ENCODE data around the gene TASP1.

TASP1 gene

GRCh38 chr20:13580707-13581106, 58.0 kb downstream of the TASP1 start:
- H3K4me1 ChIP-seq (ENCODE audit: control insufficient read depth in 1 of 2, insufficient read depth in 2 of 2, low read length in 2 of 2): no peaks in the 10 kb centered on the region
- no peaks in the 10 kb centered on the region for H3K27me3 ChIP-seq (ENCODE audit: control insufficient read depth in 1 of 2, insufficient read depth in 2 of 2, low read length in 2 of 2)
- no peak overlapping the region for H3K4me3 ChIP-seq (ENCODE audit: low read depth in 1 of 2, low read length in 2 of 2)
- no peaks in the 10 kb centered on the region for H3K9me3 ChIP-seq (ENCODE audit: control insufficient read depth in 1 of 2, low read length in 2 of 2)
- H3K36me3 ChIP-seq (ENCODE audit: control insufficient read depth in 1 of 2, insufficient read depth in 2 of 2, low read length in 2 of 2): peaks cover 4 to 11% of the 10 kb centered on the region in 2 donors
- H3K27ac ChIP-seq (ENCODE audit: low read depth, low read length): no peak overlapping the region
- H3K9ac ChIP-seq (ENCODE audit: low read depth in 1 of 2, low read length in 2 of 2): no peak overlapping the region

GRCh38 chr20:13574071-13574470, 64.7 kb downstream of the TASP1 start:
- Histone ChIP-seq H3K36me3 (ENCODE audit: control insufficient read depth in 1 of 2, insufficient read depth in 2 of 2, low read length in 2 of 2) (peaks cover 0 to 4% of the 10 kb centered on the region in 2 donors), H3K9ac (ENCODE audit: low read depth in 1 of 2, low read length in 2 of 2) (no peak overlapping the region), H3K27ac (ENCODE audit: low read depth, low read length) (no peak overlapping the region)

DNA sequence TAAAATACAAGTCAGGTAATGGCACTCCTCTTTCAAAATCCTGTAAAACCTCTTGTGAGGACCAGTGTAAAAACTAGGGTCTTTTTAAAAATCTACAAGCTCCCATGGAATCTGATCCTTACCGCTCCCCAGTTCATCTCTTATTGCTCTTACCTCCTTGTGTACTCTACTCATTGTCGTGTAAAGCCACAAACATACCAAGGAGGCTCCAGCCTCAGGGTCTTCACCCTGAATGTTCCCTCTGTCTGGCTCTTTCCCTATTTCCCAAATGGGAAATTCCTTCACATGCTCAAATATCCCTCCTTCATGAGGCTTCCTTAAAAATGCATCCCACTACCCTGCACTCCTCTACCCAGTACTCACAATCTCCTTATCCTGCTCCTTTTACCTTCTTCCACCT, 67.1 kb downstream of the TASP1 start:
- Histone ChIP-seq H3K27me3 (ENCODE audit: control insufficient read depth in 1 of 2, insufficient read depth in 2 of 2, low read length in 2 of 2) (no peaks in the 10 kb centered on the region), H3K4me1 (ENCODE audit: control insufficient read depth in 1 of 2, insufficient read depth in 2 of 2, low read length in 2 of 2) (no peaks in the 10 kb centered on the region), H3K27ac (ENCODE audit: low read depth, low read length) (no peak overlapping the region), H3K36me3 (ENCODE audit: control insufficient read depth in 1 of 2, insufficient read depth in 2 of 2, low read length in 2 of 2) (peaks cover 0 to 6% of the 10 kb centered on the region in 2 donors), H3K9ac (ENCODE audit: low read depth in 1 of 2, low read length in 2 of 2) (no peak overlapping the region), H3K9me3 (ENCODE audit: control insufficient read depth in 1 of 2, low read length in 2 of 2) (no peaks in the 10 kb centered on the region), H3K4me3 (ENCODE audit: low read depth in 1 of 2, low read length in 2 of 2) (no peak overlapping the region)

More at GRCh38 chr20:13574071-13574470, 64.7 kb downstream of the TASP1 start:
- Histone ChIP-seq H3K9me3 (ENCODE audit: control insufficient read depth in 1 of 2, low read length in 2 of 2) (no peaks in the 10 kb centered on the region), H3K27me3 (ENCODE audit: control insufficient read depth in 1 of 2, insufficient read depth in 2 of 2, low read length in 2 of 2) (no peaks in the 10 kb centered on the region), H3K4me3 (ENCODE audit: low read depth in 1 of 2, low read length in 2 of 2) (no peak overlapping the region), H3K4me1 (ENCODE audit: control insufficient read depth in 1 of 2, insufficient read depth in 2 of 2, low read length in 2 of 2) (no peaks in the 10 kb centered on the region)

GRCh38 chr20:13567663-13568062, 71.1 kb downstream of the TASP1 start:
- H3K27ac ChIP-seq (ENCODE audit: low read depth, low read length): no peak overlapping the region
- no peaks in the 10 kb centered on the region for H3K4me1 ChIP-seq (ENCODE audit: control insufficient read depth in 1 of 2, insufficient read depth in 2 of 2, low read length in 2 of 2)
- H3K9me3 ChIP-seq (ENCODE audit: control insufficient read depth in 1 of 2, low read length in 2 of 2): no peaks in the 10 kb centered on the region
- no peak overlapping the region for H3K4me3 ChIP-seq (ENCODE audit: low read depth in 1 of 2, low read length in 2 of 2)
- H3K36me3 ChIP-seq (ENCODE audit: control insufficient read depth in 1 of 2, insufficient read depth in 2 of 2, low read length in 2 of 2): peaks cover 0 to 6% of the 10 kb centered on the region in 2 donors
- no peaks in the 10 kb centered on the region for H3K27me3 ChIP-seq (ENCODE audit: control insufficient read depth in 1 of 2, insufficient read depth in 2 of 2, low read length in 2 of 2)
- H3K9ac ChIP-seq (ENCODE audit: low read depth in 1 of 2, low read length in 2 of 2): no peak overlapping the region

DNA sequence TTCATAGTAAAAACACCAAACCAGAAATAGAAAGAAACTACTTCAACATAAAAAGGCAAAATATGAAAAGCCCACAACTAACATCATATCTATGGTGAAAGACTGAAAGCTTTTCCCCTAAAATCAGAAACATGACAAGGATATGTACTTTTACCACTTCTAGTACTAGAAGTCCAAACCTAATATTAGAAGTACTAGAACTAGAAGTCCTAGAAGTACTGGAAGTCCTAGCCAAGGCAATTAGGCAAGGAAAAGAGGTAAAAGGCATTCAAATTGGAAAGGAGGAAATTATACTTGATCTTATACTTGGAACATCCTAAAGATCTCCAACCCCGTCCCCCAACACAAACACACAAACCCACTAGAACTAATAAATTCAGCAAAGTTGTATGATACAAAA, 74.9 kb downstream of the TASP1 start:
- no peak overlapping the region for H3K9ac ChIP-seq (ENCODE audit: low read depth in 1 of 2, low read length in 2 of 2)
- no peaks in the 10 kb centered on the region for H3K4me1 ChIP-seq (ENCODE audit: control insufficient read depth in 1 of 2, insufficient read depth in 2 of 2, low read length in 2 of 2)
- H3K4me3 ChIP-seq (ENCODE audit: low read depth in 1 of 2, low read length in 2 of 2): no peak overlapping the region
- no peaks in the 10 kb centered on the region for H3K9me3 ChIP-seq (ENCODE audit: control insufficient read depth in 1 of 2, low read length in 2 of 2)
- peaks cover 0 to 6% of the 10 kb centered on the region in 2 donors for H3K36me3 ChIP-seq (ENCODE audit: control insufficient read depth in 1 of 2, insufficient read depth in 2 of 2, low read length in 2 of 2)
- H3K27ac ChIP-seq (ENCODE audit: low read depth, low read length): no peak overlapping the region
- H3K27me3 ChIP-seq (ENCODE audit: control insufficient read depth in 1 of 2, insufficient read depth in 2 of 2, low read length in 2 of 2): no peaks in the 10 kb centered on the region

- no peak overlapping the region for H3K9ac ChIP-seq (ENCODE audit: low read depth in 1 of 2, low read length in 2 of 2)
- H3K9me3 ChIP-seq (ENCODE audit: control insufficient read depth in 1 of 2, low read length in 2 of 2): no peaks in the 10 kb centered on the region
- H3K4me3 ChIP-seq (ENCODE audit: low read depth in 1 of 2, low read length in 2 of 2): no peak overlapping the region
- H3K27ac ChIP-seq (ENCODE audit: low read depth, low read length): no peak overlapping the region
- H3K27me3 ChIP-seq (ENCODE audit: control insufficient read depth in 1 of 2, insufficient read depth in 2 of 2, low read length in 2 of 2): no peaks in the 10 kb centered on the region
- H3K36me3 ChIP-seq (ENCODE audit: control insufficient read depth in 1 of 2, insufficient read depth in 2 of 2, low read length in 2 of 2): no peaks in the 10 kb centered on the region
- no peaks in the 10 kb centered on the region for H3K4me1 ChIP-seq (ENCODE audit: control insufficient read depth in 1 of 2, insufficient read depth in 2 of 2, low read length in 2 of 2)
These were observed 84.0 kb downstream of the TASP1 start for GRCh38 chr20:13554706-13555105.

DNA sequence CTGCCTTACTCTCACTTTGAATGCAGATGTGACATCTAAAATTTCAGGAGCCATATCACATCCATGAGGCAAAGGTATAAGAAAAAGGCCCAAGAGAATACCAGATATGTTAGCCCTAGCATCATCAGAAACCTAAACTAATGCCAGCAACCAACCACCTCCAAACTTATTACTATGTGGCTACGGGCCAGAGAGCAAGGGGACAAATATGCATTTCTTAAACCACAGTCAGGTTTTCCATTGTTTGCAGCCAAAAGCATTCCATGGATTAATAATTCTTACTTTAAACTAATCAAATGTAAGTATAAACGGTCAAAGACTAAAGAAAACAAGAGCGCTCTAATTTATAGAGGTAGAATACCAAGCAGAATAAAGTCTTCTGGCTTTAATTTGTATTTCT, 84.7 kb downstream of the TASP1 start:
- H3K9me3 ChIP-seq (ENCODE audit: control insufficient read depth in 1 of 2, low read length in 2 of 2): no peaks in the 10 kb centered on the region
- no peak overlapping the region for H3K27ac ChIP-seq (ENCODE audit: low read depth, low read length)
- H3K4me1 ChIP-seq (ENCODE audit: control insufficient read depth in 1 of 2, insufficient read depth in 2 of 2, low read length in 2 of 2): no peaks in the 10 kb centered on the region
- no peak overlapping the region for H3K9ac ChIP-seq (ENCODE audit: low read depth in 1 of 2, low read length in 2 of 2)
- no peaks in the 10 kb centered on the region for H3K27me3 ChIP-seq (ENCODE audit: control insufficient read depth in 1 of 2, insufficient read depth in 2 of 2, low read length in 2 of 2)
- no peaks in the 10 kb centered on the region for H3K36me3 ChIP-seq (ENCODE audit: control insufficient read depth in 1 of 2, insufficient read depth in 2 of 2, low read length in 2 of 2)
- H3K4me3 ChIP-seq (ENCODE audit: low read depth in 1 of 2, low read length in 2 of 2): no peak overlapping the region

DNA sequence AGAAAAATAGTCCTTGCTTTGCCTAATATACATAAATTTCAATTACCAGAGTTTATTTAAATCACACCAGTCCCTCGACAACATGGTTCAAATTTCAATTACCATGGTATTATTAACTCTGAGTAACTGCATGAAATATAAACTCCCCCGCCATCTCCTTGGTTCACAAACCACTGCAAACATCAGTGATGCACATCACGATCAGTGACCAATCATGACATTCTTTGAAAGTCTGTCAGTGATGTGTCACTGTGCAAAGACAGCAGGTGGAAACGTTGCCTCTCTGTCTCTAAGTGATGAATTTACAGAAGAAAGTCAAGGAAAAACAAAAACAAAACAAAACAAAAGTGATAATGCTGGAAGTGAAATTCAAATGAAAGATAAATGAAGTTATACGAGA, 86.7 kb downstream of the TASP1 start:
- Histone ChIP-seq H3K36me3 (ENCODE audit: control insufficient read depth in 1 of 2, insufficient read depth in 2 of 2, low read length in 2 of 2) (no peaks in the 10 kb centered on the region), H3K9ac (ENCODE audit: low read depth in 1 of 2, low read length in 2 of 2) (no peak overlapping the region), H3K27ac (ENCODE audit: low read depth, low read length) (no peak overlapping the region), H3K4me3 (ENCODE audit: low read depth in 1 of 2, low read length in 2 of 2) (no peak overlapping the region), H3K9me3 (ENCODE audit: control insufficient read depth in 1 of 2, low read length in 2 of 2) (no peaks in the 10 kb centered on the region), H3K4me1 (ENCODE audit: control insufficient read depth in 1 of 2, insufficient read depth in 2 of 2, low read length in 2 of 2) (no peaks in the 10 kb centered on the region), H3K27me3 (ENCODE audit: control insufficient read depth in 1 of 2, insufficient read depth in 2 of 2, low read length in 2 of 2) (no peaks in the 10 kb centered on the region)

- Histone ChIP-seq H3K9ac (ENCODE audit: low read depth in 1 of 2, low read length in 2 of 2) (no peak overlapping the region), H3K27ac (ENCODE audit: low read depth, low read length) (no peak overlapping the region), H3K27me3 (ENCODE audit: control insufficient read depth in 1 of 2, insufficient read depth in 2 of 2, low read length in 2 of 2) (no peaks in the 10 kb centered on the region), H3K4me1 (ENCODE audit: control insufficient read depth in 1 of 2, insufficient read depth in 2 of 2, low read length in 2 of 2) (peaks cover 0 to 7% of the 10 kb centered on the region in 2 donors), H3K36me3 (ENCODE audit: control insufficient read depth in 1 of 2, insufficient read depth in 2 of 2, low read length in 2 of 2) (no peaks in the 10 kb centered on the region), H3K4me3 (ENCODE audit: low read depth in 1 of 2, low read length in 2 of 2) (no peak overlapping the region), H3K9me3 (ENCODE audit: control insufficient read depth in 1 of 2, low read length in 2 of 2) (no peaks in the 10 kb centered on the region)
These were observed 89.3 kb downstream of the TASP1 start for GRCh38 chr20:13549451-13549850.

DNA sequence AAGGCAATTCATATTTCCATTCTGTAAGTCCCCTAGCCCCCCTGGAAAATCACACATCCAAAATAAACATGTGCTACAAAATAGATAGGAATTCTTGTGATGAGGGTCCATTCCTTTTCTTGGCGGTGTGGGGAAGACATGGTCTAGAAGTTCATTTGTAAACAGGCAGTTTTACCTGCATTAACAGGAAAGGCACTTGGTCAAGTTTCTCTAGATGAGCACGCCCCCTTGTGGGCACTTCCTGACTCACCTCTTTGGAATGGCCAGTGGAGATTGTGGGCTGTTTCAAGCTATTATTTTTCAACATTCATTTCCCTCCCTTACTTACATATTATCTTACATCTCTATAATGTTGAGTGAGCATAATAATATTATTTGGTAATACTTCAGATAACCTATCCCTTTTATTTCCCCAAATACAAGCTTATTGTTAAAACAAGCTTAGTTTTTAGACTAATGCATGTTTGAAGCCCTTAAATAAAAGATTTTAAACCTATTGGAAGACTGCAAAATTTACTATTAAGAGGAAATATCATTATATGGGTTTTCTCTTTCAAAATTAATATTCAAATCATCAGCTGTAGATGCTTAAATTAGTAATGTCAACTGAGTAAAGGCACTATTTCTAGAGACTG, 92.1 kb downstream of the TASP1 start:
- Histone ChIP-seq H3K27me3 (ENCODE audit: control insufficient read depth in 1 of 2, insufficient read depth in 2 of 2, low read length in 2 of 2) (no peaks in the 10 kb centered on the region), H3K4me3 (ENCODE audit: low read depth in 1 of 2, low read length in 2 of 2) (no peak overlapping the region), H3K9me3 (ENCODE audit: control insufficient read depth in 1 of 2, low read length in 2 of 2) (no peaks in the 10 kb centered on the region), H3K9ac (ENCODE audit: low read depth in 1 of 2, low read length in 2 of 2) (no peak overlapping the region), H3K4me1 (ENCODE audit: control insufficient read depth in 1 of 2, insufficient read depth in 2 of 2, low read length in 2 of 2) (peaks cover 0 to 7% of the 10 kb centered on the region in 2 donors), H3K27ac (ENCODE audit: low read depth, low read length) (no peak overlapping the region), H3K36me3 (ENCODE audit: control insufficient read depth in 1 of 2, insufficient read depth in 2 of 2, low read length in 2 of 2) (no peaks in the 10 kb centered on the region)

DNA sequence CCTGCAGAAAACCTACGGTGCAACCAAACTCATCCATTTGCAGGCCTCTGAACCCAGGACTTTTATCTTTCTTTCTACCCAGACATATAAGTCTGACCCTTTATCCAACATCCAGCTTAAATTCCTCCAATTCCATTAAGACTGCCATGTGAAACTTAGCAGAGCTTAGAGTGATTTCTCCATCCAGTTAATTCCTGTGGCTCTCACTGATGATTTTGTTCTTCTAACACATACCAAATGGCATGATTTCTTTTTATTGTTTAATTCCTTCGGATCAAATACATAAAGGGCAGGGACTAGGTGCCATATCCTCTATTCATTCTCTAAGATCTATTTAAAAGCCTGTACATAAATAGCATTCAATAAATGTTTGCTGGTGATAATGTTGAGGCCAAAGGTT, 92.9 kb downstream of the TASP1 start:
- Histone ChIP-seq H3K27me3 (ENCODE audit: control insufficient read depth in 1 of 2, insufficient read depth in 2 of 2, low read length in 2 of 2) (no peaks in the 10 kb centered on the region), H3K9me3 (ENCODE audit: control insufficient read depth in 1 of 2, low read length in 2 of 2) (no peaks in the 10 kb centered on the region), H3K4me1 (ENCODE audit: control insufficient read depth in 1 of 2, insufficient read depth in 2 of 2, low read length in 2 of 2) (peaks cover 0 to 7% of the 10 kb centered on the region in 2 donors), H3K9ac (ENCODE audit: low read depth in 1 of 2, low read length in 2 of 2) (no peak overlapping the region), H3K4me3 (ENCODE audit: low read depth in 1 of 2, low read length in 2 of 2) (no peak overlapping the region), H3K27ac (ENCODE audit: low read depth, low read length) (no peak overlapping the region), H3K36me3 (ENCODE audit: control insufficient read depth in 1 of 2, insufficient read depth in 2 of 2, low read length in 2 of 2) (no peaks in the 10 kb centered on the region)
